Prostate gland (tissue), 2 donors: ENCODE measurements around the gene NDUFA11. TPM values are rescaled to one million over a fixed set of nuclear protein-coding genes. Genes with fewer than 3 reads are reported as not detected.

Experiments used
- DNase-seq: peaks from one replicate; pipeline ENCODE4 v3.0.0-alpha.2; 2019; ENCODE audit warnings: low spot score
- H3K27ac ChIP-seq, 2 donors: fragments of 200-600 bp; sonication (generic); 2 replicates each; pipeline ENCODE4 v1.5.1; 2017 to 2019
- H3K27me3 ChIP-seq: fragments of 200-600 bp; sonication (generic); replicated peaks from 2 replicates; pipeline ENCODE4 v1.5.1; 2019; ENCODE audit not compliant: insufficient read depth
- H3K36me3 ChIP-seq, 2 donors: fragments of 200-600 bp; sonication (generic); 1 replicate in 1 of 2; 2 replicates in 1 of 2; pipeline versions ENCODE4 v1.5.1 to v1.8.1; 2017 to 2019
- H3K4me1 ChIP-seq: fragments of 200-600 bp; sonication (generic); replicated peaks from 2 replicates; pipeline ENCODE4 v1.5.1; 2019
- H3K4me3 ChIP-seq, 2 donors: fragments of 200-600 bp; sonication (generic); 2 replicates each; pipeline ENCODE4 v1.5.1; 2017 to 2019
- H3K9me3 ChIP-seq: fragments of 200-600 bp; sonication (generic); 2 replicates; pipeline ENCODE4 v1.5.1; 2017
- POLR2A ChIP-seq: fragments of 450-650 bp; IDR thresholded peaks from one replicate; pipeline ENCODE4 v1.6.1; 2016; ENCODE audit warnings: antibody characterized with exemption, mild to moderate bottlenecking
- POLR2AphosphoS5 ChIP-seq: sonication (generic); formaldehyde crosslinking; IDR thresholded peaks from one replicate; pipeline ENCODE4 v1.6.1; 2017; ENCODE audit warnings: antibody characterized with exemption
- WGBS: methylation state at CpG from one replicate; pipeline ENCODE4 v1.1.5; 2018; 5-methylcytosine and 5-hydroxymethylcytosine counted together
- intact Hi-C: fragments of 100-400 bp; cut with DNase I; formaldehyde crosslinking; loops from one replicate; pipeline ENCODE4 v1.14.2; 2022
- total RNA-seq, 2 donors: library from RNA; depleted of rRNA; stranded (reverse); fragments of >200 nt; gene quantifications; one replicate each; pipeline ENCODE4 v1.1.0, GENCODE V29; 2016
- TF ChIP-seq, protein P1 (sequence below), 4 experiments: fragments of 200-600 bp in 2 of 4; fragments of 450-650 bp in 2 of 4; sonication (generic) in 2 of 4; IDR thresholded peaks; 1 replicate in 3 of 4; 2 replicates in 1 of 4; pipeline ENCODE4 v1.5.1; 2016 to 2019; ENCODE audit warnings: antibody characterized with exemption in 4 of 4, mild to moderate bottlenecking in 2 of 4, moderate library complexity in 2 of 4

Gene NDUFA11
- total RNA-seq, result 100 to 1,000 TPM; 259 to 327 TPM

DNA sequence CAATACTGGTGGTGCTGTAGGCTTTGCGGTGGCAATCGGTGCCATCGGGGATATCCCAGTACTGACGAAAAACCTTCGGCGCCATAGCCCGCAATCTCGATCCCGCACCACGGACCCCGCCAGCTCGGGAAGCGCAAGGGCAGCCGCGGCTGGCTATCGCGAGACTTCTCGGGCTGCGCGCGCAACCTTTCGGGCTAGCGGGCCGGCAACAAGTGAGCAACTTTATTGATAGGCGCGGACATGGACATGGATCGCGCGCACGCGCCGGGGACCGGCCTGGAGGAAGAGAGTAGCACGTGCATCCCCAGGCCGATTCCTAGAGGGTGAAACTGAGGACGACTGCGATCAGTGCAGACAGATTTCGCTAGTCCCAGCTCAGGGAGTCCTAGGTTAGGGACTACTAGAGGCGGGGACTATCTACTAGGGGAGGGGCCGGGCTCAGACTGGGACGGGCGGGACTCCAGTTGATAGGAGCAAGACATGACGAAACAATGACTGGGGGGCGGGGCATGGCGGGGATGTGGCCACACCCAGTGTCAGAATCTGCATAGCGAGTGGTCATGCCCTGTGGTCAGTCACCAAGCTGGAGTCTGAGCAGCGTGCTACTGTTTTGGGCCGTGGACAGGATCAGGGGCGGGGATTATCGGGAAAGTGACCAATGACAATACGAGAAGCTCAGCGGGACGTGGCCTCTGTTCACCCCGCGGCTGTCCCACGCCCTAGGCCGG is at the start of gene NDUFA11:
Gene NDUFA11 (minus strand): TSS at position 167 of the 728 bp plus-strand sequence. CDS start 82 bp downstream, at position 85.
- peak within 1 kb of the TSS; percentile 90 to 91 for H3K27ac ChIP-seq
- H3K27me3 ChIP-seq, result no peaks in the 10 kb centered on the region
- TF ChIP-seq POLR2AphosphoS5 (peak; percentile 97), POLR2A (peak; percentile 61)
- TF ChIP-seq, protein P1, sequence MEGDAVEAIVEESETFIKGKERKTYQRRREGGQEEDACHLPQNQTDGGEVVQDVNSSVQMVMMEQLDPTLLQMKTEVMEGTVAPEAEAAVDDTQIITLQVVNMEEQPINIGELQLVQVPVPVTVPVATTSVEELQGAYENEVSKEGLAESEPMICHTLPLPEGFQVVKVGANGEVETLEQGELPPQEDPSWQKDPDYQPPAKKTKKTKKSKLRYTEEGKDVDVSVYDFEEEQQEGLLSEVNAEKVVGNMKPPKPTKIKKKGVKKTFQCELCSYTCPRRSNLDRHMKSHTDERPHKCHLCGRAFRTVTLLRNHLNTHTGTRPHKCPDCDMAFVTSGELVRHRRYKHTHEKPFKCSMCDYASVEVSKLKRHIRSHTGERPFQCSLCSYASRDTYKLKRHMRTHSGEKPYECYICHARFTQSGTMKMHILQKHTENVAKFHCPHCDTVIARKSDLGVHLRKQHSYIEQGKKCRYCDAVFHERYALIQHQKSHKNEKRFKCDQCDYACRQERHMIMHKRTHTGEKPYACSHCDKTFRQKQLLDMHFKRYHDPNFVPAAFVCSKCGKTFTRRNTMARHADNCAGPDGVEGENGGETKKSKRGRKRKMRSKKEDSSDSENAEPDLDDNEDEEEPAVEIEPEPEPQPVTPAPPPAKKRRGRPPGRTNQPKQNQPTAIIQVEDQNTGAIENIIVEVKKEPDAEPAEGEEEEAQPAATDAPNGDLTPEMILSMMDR (IDR thresholded peaks at IDR 0.05), result peak in 2 of 4 experiments; percentile 16 to 30
- H3K9me3 ChIP-seq, result no peaks in the 10 kb centered on the region
- intact Hi-C loops, result no loop called here
- H3K4me3 ChIP-seq, result peak within 1 kb of the TSS; percentile 73 to 97
- no peaks in the 10 kb centered on the region for H3K36me3 ChIP-seq
- H3K4me1 ChIP-seq, result peaks cover 12% of the 10 kb centered on the region
- peak; percentile 98 for DNase-seq
- WGBS, result under 1% methylated on average over 48 of the region's 57 CpGs

DNA sequence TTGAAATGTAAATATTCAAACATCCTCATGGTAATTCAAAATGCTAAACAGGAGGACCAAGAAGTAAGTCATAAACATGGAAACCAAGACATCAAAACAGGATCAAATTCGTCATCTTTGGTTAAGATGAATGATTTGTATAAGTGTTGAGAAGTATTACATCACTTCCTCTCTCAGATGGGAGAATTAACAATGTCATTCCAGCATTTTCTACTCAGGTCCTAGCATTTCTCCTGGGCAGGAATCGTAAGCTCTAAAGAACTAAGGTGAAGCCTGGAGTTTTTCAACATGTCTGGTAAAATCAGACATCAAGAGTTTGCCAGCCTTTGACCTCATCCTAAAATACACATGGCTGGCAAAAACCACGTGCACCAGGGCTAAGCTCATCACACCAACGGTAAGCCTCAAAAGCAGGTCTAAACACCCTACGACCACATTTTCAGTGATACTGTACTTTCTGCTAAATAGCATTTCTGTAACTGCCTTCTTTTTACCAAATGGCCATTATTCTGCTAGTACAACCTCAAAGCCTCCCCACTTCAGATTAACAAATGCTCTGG is 49.5 kb upstream of the NDUFA11 start:
- TF ChIP-seq POLR2AphosphoS5 (no peak), POLR2A (no peak)
- TF ChIP-seq, protein P1 (IDR thresholded peaks at IDR 0.05), result no peak
- Histone ChIP-seq H3K9me3 (no peaks in the 10 kb centered on the region), H3K27me3 (no peaks in the 10 kb centered on the region), H3K4me3 (no peak overlapping the region), H3K4me1 (peaks cover 21% of the 10 kb centered on the region), H3K27ac (no peak overlapping the region), H3K36me3 (no peaks in the 10 kb centered on the region)
- 71% methylated on average over 5 of the region's 5 CpGs for WGBS
- no peak for DNase-seq
- intact Hi-C loops, result no loop called here

DNA sequence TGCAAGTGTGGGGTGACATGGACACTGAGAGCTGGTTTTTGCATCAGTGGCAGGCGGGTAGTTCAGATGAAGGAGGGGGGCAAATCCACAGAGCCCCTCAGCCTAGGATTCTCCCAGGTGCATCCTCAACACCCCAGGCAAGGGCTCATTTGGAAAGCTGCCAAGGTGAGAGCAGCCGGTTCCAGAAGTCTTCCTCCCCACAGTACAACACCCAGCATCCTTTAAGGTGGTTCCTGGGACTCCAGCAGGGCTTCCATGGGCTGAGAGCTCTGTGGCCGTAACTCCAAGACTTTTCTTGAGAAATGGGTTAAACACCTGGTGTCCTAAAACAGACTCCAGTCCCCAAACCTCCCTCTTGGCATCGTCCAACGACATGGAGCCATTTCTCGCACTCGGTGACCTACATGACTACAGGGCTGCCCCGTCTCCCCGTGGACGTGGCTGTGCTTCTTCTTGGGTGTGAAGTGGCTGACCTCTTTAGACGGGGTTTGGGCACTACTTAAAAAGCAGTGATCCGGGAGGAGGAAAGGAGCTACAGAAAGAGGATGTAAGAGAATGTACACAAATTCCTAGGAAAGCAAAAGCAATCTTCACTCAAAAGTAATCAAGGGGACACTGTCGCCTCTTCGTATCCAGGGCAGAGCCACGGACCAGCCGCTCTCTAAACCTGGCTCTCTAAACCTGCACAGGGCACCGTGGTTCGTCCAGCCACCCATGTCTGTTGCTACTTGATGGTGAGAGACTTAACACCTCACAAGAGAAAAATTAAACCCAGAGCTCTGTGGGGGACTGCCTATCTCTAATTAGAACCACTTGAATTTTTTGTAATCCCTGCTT is 48.8 kb upstream of the NDUFA11 start:
- DNase-seq, result no peak
- H3K36me3 ChIP-seq, result no peaks in the 10 kb centered on the region
- TF ChIP-seq, protein P1 (IDR thresholded peaks at IDR 0.05), result no peak
- TF ChIP-seq POLR2A, result no peak
- TF ChIP-seq POLR2AphosphoS5, result no peak
- H3K27me3 ChIP-seq, result no peaks in the 10 kb centered on the region
- no peak overlapping the region for H3K27ac ChIP-seq
- intact Hi-C loops, result no loop called here
- no peak overlapping the region for H3K4me3 ChIP-seq
- no peaks in the 10 kb centered on the region for H3K9me3 ChIP-seq
- peaks cover 18% of the 10 kb centered on the region for H3K4me1 ChIP-seq
- WGBS, result 68% methylated on average over 18 of the region's 18 CpGs

DNA sequence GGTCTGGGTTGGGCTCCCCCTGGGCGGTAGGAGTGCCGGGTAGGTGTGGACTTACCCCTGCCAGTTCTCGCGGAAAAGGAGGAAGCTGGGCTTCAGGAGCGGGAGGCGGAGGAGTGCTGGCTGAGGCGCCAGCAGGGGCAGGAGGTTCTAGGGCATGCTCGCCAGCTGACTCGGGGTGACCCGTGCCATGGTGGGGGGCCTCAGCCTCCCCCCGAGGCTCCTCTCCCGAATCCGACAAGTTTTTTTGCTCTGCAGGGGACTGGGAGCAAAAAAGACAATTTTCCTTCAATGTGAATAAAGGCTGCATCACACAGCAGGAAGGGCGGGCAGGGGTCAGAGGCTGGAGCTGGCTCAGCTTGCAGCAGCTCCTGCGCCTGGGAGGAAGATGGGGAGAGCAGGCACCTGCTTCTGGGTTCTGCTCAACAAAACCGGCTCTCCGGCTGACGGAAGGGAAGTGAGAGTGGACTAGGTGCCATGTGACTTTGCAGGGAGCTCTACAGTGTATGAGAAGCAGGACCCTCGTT is 47.8 kb upstream of the NDUFA11 start:
- no peak for TF ChIP-seq POLR2A
- TF ChIP-seq POLR2AphosphoS5, result no peak
- TF ChIP-seq, protein P1 (IDR thresholded peaks at IDR 0.05), result no peak
- Histone ChIP-seq H3K27ac (no peak overlapping the region), H3K9me3 (no peaks in the 10 kb centered on the region), H3K27me3 (no peaks in the 10 kb centered on the region), H3K4me1 (peaks cover 18% of the 10 kb centered on the region), H3K4me3 (no peak overlapping the region), H3K36me3 (no peaks in the 10 kb centered on the region)
- intact Hi-C loops, result no loop called here
- DNase-seq, result no peak
- 49% methylated on average over 19 of the region's 19 CpGs for WGBS
